Duodenal mucosa (tissue), 2 donors: ENCODE measurements around the gene DIABLO.

Experiments used
- H3K27ac ChIP-seq: one replicate; pipeline ENCODE4 v1.7.0; 2013; ENCODE audit warnings: low read depth, low read length
- H3K27me3 ChIP-seq, 2 donors: one replicate each; pipeline ENCODE4 v1.7.0; 2013; ENCODE audit warnings: low read length in 2 of 2, control low read depth in 1 of 2; ENCODE audit not compliant: insufficient read depth in 2 of 2, control insufficient read depth in 1 of 2
- H3K36me3 ChIP-seq, 2 donors: one replicate each; pipeline ENCODE4 v1.7.0; 2013; ENCODE audit warnings: low read length in 2 of 2, control low read depth in 1 of 2; ENCODE audit not compliant: insufficient read depth in 2 of 2, control insufficient read depth in 1 of 2
- H3K4me1 ChIP-seq, 2 donors: one replicate each; pipeline ENCODE4 v1.7.0; 2013; ENCODE audit warnings: low read length in 2 of 2, control low read depth in 1 of 2; ENCODE audit not compliant: insufficient read depth in 2 of 2, control insufficient read depth in 1 of 2
- H3K4me3 ChIP-seq, 2 donors: one replicate each; pipeline ENCODE4 v1.7.0; 2013; ENCODE audit warnings: low read length in 2 of 2, low read depth in 1 of 2
- H3K9ac ChIP-seq, 2 donors: one replicate each; pipeline ENCODE4 v1.7.0; 2013; ENCODE audit warnings: low read length in 2 of 2, low read depth in 1 of 2
- H3K9me3 ChIP-seq, 2 donors: one replicate each; pipeline ENCODE4 v1.7.0; 2013; ENCODE audit warnings: low read length in 2 of 2, control low read depth in 1 of 2; ENCODE audit not compliant: control insufficient read depth in 1 of 2

Gene DIABLO

GRCh38 chr12:122245553-122245952 is 19.7 kb upstream of the DIABLO start:
- H3K9ac ChIP-seq, result no peak overlapping the region
- H3K9me3 ChIP-seq, result no peaks in the 10 kb centered on the region
- H3K4me1 ChIP-seq, result no peaks in the 10 kb centered on the region
- no peak overlapping the region for H3K4me3 ChIP-seq
- H3K27ac ChIP-seq, result no peak overlapping the region
- peaks cover 12 to 40% of the 10 kb centered on the region in 2 donors for H3K36me3 ChIP-seq
- no peaks in the 10 kb centered on the region for H3K27me3 ChIP-seq

DNA sequence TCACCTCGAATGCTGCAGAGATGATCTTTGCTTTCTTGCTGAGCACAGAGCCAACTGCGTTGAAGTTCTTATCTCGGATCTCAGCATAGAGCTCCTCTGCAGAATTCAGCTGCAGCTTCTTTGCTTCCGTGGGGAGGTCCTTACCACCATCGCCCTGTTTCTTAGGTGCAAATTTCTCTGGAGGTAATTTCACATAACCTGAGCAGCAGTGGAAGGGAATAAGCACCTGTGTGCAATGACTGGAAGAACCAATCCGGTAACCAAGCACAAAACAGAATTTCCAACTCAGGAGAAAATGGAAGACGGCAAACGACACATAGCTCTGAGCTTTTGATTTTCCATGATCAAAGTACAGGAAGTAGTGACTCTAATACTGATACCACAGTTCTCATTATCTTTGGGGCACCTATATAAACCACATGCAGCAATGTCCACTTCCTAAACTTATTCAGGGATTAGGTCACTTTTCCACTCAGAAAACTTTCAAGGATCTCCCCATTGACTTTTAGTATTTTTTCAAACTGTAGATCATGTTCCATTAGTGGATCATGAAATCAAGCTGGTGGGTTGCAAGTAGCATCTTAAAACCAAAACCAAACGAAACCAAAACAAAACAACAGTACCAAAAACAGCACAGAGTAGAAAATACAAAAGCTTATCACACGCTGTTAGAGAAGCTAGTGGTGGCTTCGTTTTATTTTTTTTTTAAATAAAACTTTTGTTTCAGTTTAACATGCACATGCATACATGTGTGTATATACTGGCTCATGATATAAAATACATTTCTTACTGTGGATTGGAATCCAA is 18.9 kb upstream of the DIABLO start:
- Histone ChIP-seq H3K4me3 (peak overlapping the region; percentile 23 to 66), H3K36me3 (peaks cover 12 to 32% of the 10 kb centered on the region in 2 donors), H3K27me3 (no peaks in the 10 kb centered on the region), H3K4me1 (no peaks in the 10 kb centered on the region), H3K9ac (no peak overlapping the region), H3K27ac (no peak overlapping the region), H3K9me3 (no peaks in the 10 kb centered on the region)

DNA sequence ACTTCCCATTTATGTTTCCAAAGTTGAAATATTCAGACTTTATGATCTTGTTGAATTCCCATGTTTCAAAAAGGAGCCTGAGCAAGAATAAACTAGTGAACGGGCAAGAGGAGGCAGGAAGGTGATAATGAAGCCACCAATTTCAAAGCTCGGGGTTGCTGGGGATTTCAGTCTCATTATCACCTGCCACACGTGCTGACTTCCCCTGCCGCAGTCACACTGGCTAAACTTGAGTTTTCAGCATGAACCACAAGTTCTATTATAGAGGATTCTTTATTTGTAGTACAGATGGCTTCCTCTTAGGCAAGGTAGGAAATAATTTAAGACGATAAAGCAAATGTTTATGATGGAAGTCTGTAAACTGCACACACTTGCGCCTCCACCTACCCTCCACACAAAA is 18.1 kb upstream of the DIABLO start:
- Histone ChIP-seq H3K36me3 (peaks cover 8 to 28% of the 10 kb centered on the region in 2 donors), H3K4me3 (no peak overlapping the region), H3K27me3 (no peaks in the 10 kb centered on the region), H3K9me3 (no peaks in the 10 kb centered on the region), H3K27ac (no peak overlapping the region), H3K4me1 (no peaks in the 10 kb centered on the region), H3K9ac (no peak overlapping the region)

DNA sequence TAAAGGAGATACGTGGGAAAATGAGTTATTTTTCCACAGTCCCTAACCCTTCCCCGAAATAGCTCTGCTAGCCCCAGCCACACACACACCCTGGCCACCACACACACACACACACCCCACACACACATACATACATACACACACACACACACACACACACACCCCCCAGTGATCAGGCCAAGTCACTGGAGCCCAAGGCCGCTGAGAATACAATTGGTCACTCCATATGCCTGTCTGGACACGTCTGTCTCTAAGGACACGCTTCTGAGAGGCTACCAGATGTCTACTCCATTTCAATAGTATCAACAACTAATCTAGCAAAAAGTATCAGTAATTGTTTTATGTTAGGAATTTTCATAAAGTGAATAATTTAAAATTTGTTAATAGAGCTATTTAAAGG is 13.0 kb upstream of the DIABLO start:
- Histone ChIP-seq H3K9ac (no peak overlapping the region), H3K9me3 (no peaks in the 10 kb centered on the region), H3K36me3 (peaks cover 12 to 38% of the 10 kb centered on the region in 2 donors), H3K4me3 (no peak overlapping the region), H3K27me3 (no peaks in the 10 kb centered on the region), H3K4me1 (no peaks in the 10 kb centered on the region), H3K27ac (no peak overlapping the region)

GRCh38 chr12:122235741-122236140 is 9.9 kb upstream of the DIABLO start:
- Histone ChIP-seq H3K27me3 (no peaks in the 10 kb centered on the region), H3K9ac (no peak overlapping the region), H3K36me3 (peaks cover 25 to 54% of the 10 kb centered on the region in 2 donors), H3K4me1 (no peaks in the 10 kb centered on the region), H3K9me3 (no peaks in the 10 kb centered on the region), H3K27ac (no peak overlapping the region), H3K4me3 (no peak overlapping the region)

DNA sequence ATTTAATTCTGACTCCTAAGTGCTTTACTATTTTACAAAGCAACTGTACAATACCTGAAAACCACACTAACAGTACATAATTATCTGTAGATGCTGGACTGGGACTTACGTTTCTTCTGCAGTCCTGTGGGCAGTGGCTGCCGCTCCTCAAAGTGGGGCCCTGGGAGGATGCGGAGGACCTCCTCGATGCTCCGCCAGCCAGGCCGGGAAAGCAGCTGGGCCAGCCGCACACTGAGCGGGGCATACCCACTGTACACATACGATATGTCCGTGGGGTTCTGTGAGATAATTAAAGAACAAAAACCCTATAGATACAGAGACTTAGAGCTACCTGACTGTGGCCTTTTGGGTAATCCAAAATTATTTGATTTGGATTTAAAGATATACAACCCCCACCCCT is 6.8 kb upstream of the DIABLO start:
- H3K9ac ChIP-seq, result no peak overlapping the region
- peaks cover 28 to 47% of the 10 kb centered on the region in 2 donors for H3K36me3 ChIP-seq
- no peaks in the 10 kb centered on the region for H3K27me3 ChIP-seq
- no peaks in the 10 kb centered on the region for H3K4me1 ChIP-seq
- no peaks in the 10 kb centered on the region for H3K9me3 ChIP-seq
- H3K4me3 ChIP-seq, result no peak overlapping the region
- H3K27ac ChIP-seq, result no peak overlapping the region

DNA sequence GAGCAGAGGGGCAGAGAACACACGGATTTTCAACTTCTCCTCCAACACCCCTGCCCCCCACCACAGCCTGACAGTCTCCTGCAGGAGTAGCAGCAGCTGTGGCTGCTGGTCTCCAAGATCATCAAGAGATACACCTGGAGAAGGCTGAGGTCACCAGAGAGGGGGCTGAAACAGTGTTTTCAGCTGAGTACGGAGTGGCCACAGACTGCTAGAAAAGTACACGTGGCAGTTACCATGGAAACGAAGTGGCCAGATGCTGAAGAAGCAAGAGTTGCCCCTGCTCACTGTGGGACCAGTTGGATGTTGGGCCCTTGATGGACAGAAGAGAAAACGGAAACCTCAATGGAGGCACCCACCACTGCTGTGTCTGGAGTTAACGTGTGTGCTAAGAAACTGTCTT is 4.9 kb upstream of the DIABLO start:
- Histone ChIP-seq H3K9ac (no peak overlapping the region), H3K4me3 (no peak overlapping the region), H3K27me3 (no peaks in the 10 kb centered on the region), H3K36me3 (peaks cover 24 to 46% of the 10 kb centered on the region in 2 donors), H3K9me3 (no peaks in the 10 kb centered on the region), H3K27ac (no peak overlapping the region), H3K4me1 (peaks cover 7 to 9% of the 10 kb centered on the region in 2 donors)

GRCh38 chr12:122228092-122228491 is 2.2 kb upstream of the DIABLO start:
- no peaks in the 10 kb centered on the region for H3K27me3 ChIP-seq
- H3K4me3 ChIP-seq, result no peak overlapping the region
- H3K9me3 ChIP-seq, result no peaks in the 10 kb centered on the region
- no peak overlapping the region for H3K9ac ChIP-seq
- peaks cover 12 to 20% of the 10 kb centered on the region in 2 donors for H3K4me1 ChIP-seq
- H3K27ac ChIP-seq, result no peak overlapping the region
- H3K36me3 ChIP-seq, result peaks cover 14 to 31% of the 10 kb centered on the region in 2 donors

DNA sequence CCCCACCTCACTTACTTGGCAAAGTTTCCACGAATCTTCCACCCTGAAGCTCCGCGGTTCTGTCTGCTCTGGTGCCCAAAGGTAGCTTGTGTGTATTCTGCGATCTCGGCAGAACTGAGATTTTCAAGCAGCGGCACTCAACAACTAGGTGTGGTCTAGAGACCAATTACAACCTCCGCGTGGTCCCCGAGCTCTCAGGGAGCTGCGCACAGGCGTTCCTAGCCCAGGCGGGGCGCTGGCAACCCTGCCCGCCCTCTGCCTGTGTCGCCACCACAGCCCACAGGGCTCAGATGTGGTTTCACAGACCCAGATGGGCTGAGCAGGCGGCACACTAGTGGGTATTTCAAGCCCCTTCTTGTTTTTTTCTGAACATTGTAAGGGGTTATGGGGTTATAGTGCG is 1.5 kb upstream of the DIABLO start:
- Histone ChIP-seq H3K9me3 (no peaks in the 10 kb centered on the region), H3K9ac (no peak overlapping the region), H3K27ac (no peak overlapping the region), H3K27me3 (no peaks in the 10 kb centered on the region), H3K4me1 (peaks cover 12 to 20% of the 10 kb centered on the region in 2 donors), H3K36me3 (peaks cover 14 to 26% of the 10 kb centered on the region in 2 donors), H3K4me3 (no peak overlapping the region)

GRCh38 chr12:122226366-122227125 is 694 bp upstream of the DIABLO start:
- H3K9me3 ChIP-seq, result no peaks in the 10 kb centered on the region
- peak overlapping the region; percentile 48 to 59 for H3K4me3 ChIP-seq
- no peak overlapping the region for H3K27ac ChIP-seq
- peaks cover 13 to 27% of the 10 kb centered on the region in 2 donors for H3K36me3 ChIP-seq
- H3K4me1 ChIP-seq, result peaks cover 12 to 20% of the 10 kb centered on the region in 2 donors
- H3K9ac ChIP-seq, result no peak overlapping the region
- H3K27me3 ChIP-seq, result no peaks in the 10 kb centered on the region
